GM18507 (cell line): Measurements from ENCODE around the gene ACACB.
"Not testable (repeated sequence)": the region's sequence is repeated elsewhere in the genome, so short reads cannot be mapped to it uniquely, and the experiment has no call there.

Source experiments
- DNase-seq: peaks from one replicate; pipeline ENCODE4 v3.0.0; 2011; ENCODE audit warnings: low read depth; ENCODE audit not compliant: insufficient read length; ENCODE audit errors: extremely low spot score
- FAIRE-seq: peaks from 2 replicates; lab custom pipeline; 2011; peaks lifted over from hg19 to GRCh38; lab: Jason Lieb, UNC

Gene ACACB

GRCh38 chr12:109166371-109166770, 50.0 kb downstream of the ACACB start:
- no peak for FAIRE-seq
- DNase-seq: no peak

GRCh38 chr12:109167781-109168180, 51.4 kb downstream of the ACACB start:
- FAIRE-seq (no peak), DNase-seq (no peak)

GRCh38 chr12:109169262-109169661, 52.9 kb downstream of the ACACB start:
- no peak for FAIRE-seq
- DNase-seq: no peak

GRCh38 chr12:109169686-109170085, 53.3 kb downstream of the ACACB start:
- FAIRE-seq (no peak), DNase-seq (no peak)

DNA sequence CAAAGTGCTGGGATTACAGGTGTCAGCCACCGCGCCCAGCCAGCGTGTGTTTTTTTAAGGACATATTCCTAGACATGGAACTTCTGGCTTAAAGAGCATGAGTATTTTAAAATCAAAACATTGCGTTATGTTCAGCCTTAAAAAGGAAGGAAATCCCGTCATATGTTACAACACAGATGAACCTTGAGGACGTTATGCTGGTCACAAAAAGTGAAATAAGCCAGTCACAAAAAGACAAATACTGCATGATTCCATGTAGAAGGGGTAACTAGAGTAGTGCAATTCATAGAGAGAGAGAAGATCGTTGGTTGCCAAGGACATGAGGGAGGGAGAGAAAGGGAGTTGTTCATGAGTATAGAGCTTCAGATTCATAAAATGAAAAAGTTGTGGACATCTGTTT, 53.9 kb downstream of the ACACB start:
- no peak for FAIRE-seq
- no peak for DNase-seq

GRCh38 chr12:109172787-109173186, 56.4 kb downstream of the ACACB start:
- not testable (repeated sequence) for DNase-seq, FAIRE-seq

GRCh38 chr12:109173443-109174240, 57.3 kb downstream of the ACACB start:
- no peak for FAIRE-seq
- no peak for DNase-seq

DNA sequence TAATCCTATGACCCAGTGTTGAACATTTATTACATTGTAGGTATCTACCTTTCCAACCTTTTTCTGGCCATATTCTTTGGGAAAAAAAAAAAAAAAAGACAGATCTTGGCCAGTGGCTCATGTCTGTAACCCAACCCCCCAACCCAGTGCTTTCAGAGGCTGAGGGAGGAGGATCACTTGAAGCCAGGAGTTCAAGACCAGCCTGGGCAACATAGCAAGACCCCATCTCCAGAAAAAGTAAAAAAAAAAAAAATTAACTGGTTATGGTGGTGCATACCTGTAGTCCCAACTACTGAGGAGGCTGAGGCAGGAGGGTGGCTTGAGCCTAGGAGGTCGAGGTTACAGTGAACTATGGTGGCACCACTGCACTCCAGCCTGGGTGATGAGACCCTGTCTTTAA, 58.1 kb downstream of the ACACB start:
- DNase-seq: no peak
- no peak for FAIRE-seq

GRCh38 chr12:109178532-109178931, 62.1 kb downstream of the ACACB start:
- FAIRE-seq: no peak
- DNase-seq: no peak

DNA sequence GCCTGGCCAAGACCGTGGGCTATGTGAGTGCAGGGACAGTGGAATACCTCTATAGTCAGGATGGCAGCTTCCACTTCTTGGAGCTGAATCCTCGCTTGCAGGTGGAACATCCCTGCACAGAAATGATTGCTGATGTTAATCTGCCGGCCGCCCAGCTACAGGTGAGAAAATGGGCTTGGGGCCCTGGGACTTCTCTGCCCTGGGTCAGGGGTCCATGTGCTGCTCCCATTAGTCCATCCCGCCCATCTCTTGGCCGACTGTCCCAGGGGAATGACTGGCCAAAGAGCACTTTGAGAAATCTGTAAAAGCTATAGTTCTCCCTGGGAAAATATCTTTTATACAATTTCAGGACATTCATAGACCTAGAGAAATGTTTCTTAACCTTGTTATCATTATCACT, 63.5 kb downstream of the ACACB start:
- DNase-seq (no peak), FAIRE-seq (no peak)

- FAIRE-seq: no peak
Observed at GRCh38 chr12:109182041-109182839, 65.9 kb downstream of the ACACB start.

DNA sequence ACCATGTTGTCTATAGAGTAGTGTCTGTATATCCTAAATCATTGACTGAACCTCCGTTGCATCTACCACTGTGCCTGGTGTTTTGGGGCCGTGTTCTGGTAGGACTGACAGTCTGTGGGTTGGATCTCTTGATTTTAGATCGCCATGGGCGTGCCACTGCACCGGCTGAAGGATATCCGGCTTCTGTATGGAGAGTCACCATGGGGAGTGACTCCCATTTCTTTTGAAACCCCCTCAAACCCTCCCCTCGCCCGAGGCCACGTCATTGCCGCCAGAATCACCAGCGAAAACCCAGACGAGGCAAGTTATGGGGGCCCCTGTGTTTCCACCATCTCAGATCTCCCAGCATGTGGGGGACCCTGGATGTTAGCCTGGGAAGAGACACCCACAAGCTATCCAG, 69.1 kb downstream of the ACACB start:
- FAIRE-seq: no peak
- no peak for DNase-seq

More at GRCh38 chr12:109182041-109182839, 65.9 kb downstream of the ACACB start:
- no peak for DNase-seq

DNA sequence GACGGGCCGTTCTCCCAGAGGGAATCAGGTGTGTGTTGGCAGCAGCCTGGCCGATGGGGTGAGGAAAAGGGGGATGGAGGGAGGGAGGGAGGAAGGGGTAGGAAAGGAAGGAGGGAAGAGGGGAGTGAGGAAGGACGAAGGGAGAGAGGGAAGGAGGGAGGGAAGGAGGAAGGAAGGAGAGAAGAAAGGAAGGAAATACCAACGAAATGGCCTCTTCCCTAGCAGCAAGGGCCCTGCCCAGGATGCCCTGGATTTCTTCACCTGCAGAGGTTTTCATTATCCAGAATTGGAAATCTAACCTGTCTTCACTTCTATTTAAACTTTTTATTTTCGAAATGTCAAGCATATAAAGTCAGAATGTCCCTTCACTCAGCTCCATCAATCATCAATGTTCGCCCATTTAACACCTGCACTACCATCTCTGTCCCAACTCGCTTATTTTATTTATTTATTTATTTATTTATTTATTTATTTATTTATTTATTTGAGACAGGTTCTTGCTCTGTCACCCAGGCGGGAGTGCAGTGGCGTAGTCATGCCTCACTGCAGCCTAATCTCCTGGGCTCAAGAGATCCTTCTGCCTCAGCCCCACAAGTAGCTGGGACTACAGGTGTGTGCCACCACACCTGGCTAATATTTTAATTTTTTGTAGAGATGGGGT, 70.7 kb downstream of the ACACB start:
- no peak for FAIRE-seq

GRCh38 chr12:109188108-109188712, 71.8 kb downstream of the ACACB start:
- no peak for FAIRE-seq
- no peak for DNase-seq

More for the DNA sequence above, 70.7 kb downstream of the ACACB start:
- DNase-seq: no peak

GRCh38 chr12:109189291-109189690, 72.9 kb downstream of the ACACB start:
- DNase-seq: no peak
- no peak for FAIRE-seq

DNA sequence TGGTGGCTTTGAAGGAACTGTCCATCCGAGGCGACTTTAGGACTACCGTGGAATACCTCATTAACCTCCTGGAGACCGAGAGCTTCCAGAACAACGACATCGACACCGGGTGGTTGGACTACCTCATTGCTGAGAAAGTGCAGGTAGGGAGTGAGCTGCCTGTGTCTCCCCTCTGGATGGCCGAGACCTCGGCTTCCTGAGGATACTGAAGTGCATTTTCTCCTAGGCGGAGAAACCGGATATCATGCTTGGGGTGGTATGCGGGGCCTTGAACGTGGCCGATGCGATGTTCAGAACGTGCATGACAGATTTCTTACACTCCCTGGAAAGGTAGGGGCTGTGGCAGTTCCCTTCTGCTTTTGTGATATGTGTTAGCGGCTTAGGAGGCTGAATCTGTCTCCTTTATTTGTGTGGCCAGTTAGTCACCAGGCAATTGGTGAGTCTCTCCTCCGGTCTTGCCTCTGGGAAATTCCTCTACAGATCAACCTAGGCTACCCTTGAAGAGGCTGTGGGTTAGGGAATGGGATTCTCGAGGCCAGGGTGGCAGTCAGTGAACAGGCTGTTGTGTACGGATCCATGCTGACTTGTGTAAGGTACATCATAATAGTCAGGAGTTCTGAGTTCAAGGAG, 75.3 kb downstream of the ACACB start:
- no peak for FAIRE-seq
- no peak for DNase-seq

GRCh38 chr12:109192358-109192757, 76.0 kb downstream of the ACACB start:
- FAIRE-seq (no peak), DNase-seq (no peak)

GRCh38 chr12:109193896-109194295, 77.5 kb downstream of the ACACB start:
- FAIRE-seq: no peak

DNA sequence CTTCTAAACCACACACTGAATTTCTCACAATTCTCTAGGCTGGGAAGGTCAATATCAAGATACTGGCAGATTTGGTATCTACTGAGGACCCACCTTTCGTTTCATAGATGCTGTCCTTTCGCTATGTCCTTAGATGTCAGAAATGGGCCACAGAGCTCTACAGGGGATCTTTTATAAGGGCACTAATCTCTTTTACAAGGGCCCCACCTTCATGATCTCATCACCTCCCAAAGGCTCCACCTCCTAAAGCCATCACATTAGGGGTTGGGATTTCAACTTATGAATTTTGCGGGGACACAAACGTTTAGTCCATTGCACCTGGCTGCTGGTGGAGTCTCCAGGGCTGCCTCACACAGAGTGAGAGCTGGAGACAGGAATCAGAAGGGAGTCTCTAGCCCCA, 79.9 kb downstream of the ACACB start:
- no peak for FAIRE-seq
- no peak for DNase-seq

More at GRCh38 chr12:109193896-109194295, 77.5 kb downstream of the ACACB start:
- no peak for DNase-seq
